Lower leg skin (tissue), 3 donors: ENCODE measurements around the gene SS18L1.

Source experiments
- CTCF ChIP-seq, 3 donors: fragments of 450-650 bp; IDR thresholded peaks; one replicate each; pipeline ENCODE4 v1.5.1; 2016; ENCODE audit warnings: antibody characterized with exemption in 3 of 3, mild to moderate bottlenecking in 3 of 3, moderate library complexity in 2 of 3
- POLR2A ChIP-seq, 2 donors: fragments of 450-650 bp; IDR thresholded peaks; one replicate each; pipeline ENCODE4 v1.6.1; 2016 to 2017; ENCODE audit warnings: antibody characterized with exemption in 2 of 2, mild to moderate bottlenecking in 1 of 2, moderate library complexity in 1 of 2

GRCh38 chr20:62224113-62224855 is 80.7 kb downstream of the SS18L1 start:
- TF ChIP-seq CTCF (IDR thresholded peaks at IDR 0.05) (no peak), POLR2A (IDR thresholded peaks at IDR 0.05) (no peak)
